GM18505 (cell line): ENCODE results near the gene FAM24B.

ENCODE experiments used
- ATAC-seq: cut with Tn5 transposase; IDR thresholded peaks from one replicate; pipeline ENCODE4 v1.9.1; 2021; ENCODE audit not compliant: unreplicated experiment
- POLR2A ChIP-seq: IDR thresholded peaks from 4 replicates; pipeline ENCODE4 v1.6.1; 2011; ENCODE audit warnings: borderline replicate concordance; ENCODE audit not compliant: insufficient read depth, insufficient read length; ENCODE audit errors: extremely low read depth

FAM24B gene

GRCh38 chr10:122822973-122823690 is 56.2 kb downstream of the FAM24B start:
- no peak for TF ChIP-seq POLR2A
- no peak for ATAC-seq

GRCh38 chr10:122821808-122822207 is 57.6 kb downstream of the FAM24B start:
- TF ChIP-seq POLR2A, result no peak
- ATAC-seq, result no peak

DNA sequence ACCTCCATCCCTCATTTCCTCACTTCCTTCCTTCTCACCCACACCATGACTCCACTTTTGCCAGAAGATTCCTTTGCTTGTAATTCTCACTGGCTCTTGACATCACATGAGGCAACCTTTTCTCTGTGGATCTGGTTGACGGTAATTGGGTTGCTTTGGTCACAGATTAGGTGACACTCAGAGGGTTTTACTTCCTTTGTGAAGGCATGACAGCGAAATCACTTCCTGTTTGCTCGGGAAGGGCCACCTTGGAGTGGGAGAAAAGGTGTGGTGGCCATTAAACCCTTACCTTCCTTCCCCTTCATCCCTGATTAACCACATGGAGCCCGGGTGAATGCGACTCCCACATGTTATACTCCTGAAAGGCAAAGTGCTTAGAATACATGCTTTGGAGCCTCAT is 63.9 kb downstream of the FAM24B start:
- no peak for ATAC-seq
- TF ChIP-seq POLR2A, result no peak

DNA sequence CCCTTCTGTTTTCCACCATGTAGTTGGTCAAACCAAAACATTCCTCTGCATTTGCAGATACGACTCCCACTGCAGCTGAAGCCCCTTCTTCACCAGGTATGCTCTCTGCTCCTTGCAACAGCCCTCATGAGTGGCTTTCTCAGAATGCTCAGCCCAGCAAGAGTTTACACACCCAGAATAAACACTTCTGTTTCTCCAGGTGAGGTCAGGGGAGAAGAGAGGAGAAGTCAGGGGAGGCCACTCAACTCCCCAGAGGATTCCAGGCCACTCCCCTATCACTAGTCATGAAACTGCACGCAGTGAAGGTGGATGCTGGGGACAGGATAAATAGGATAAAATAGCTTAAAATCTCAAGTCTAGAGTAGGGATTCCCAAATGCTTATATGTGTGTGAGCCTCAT is 64.9 kb downstream of the FAM24B start:
- TF ChIP-seq POLR2A, result no peak
- no peak for ATAC-seq

GRCh38 chr10:122812751-122813150 is 66.6 kb downstream of the FAM24B start:
- ATAC-seq, result no peak
- TF ChIP-seq POLR2A, result no peak

- no peak for ATAC-seq
- no peak for TF ChIP-seq POLR2A
Measured at GRCh38 chr10:122802282-122802681, 77.1 kb downstream of the FAM24B start.
